ENCODE data around the gene PROKR2. TPM values are rescaled to one million over a fixed set of nuclear protein-coding genes. Genes with fewer than 3 reads are reported as not detected.

Gene PROKR2
- total RNA-seq, 1 donor from 2014 or later: not detected

DNA sequence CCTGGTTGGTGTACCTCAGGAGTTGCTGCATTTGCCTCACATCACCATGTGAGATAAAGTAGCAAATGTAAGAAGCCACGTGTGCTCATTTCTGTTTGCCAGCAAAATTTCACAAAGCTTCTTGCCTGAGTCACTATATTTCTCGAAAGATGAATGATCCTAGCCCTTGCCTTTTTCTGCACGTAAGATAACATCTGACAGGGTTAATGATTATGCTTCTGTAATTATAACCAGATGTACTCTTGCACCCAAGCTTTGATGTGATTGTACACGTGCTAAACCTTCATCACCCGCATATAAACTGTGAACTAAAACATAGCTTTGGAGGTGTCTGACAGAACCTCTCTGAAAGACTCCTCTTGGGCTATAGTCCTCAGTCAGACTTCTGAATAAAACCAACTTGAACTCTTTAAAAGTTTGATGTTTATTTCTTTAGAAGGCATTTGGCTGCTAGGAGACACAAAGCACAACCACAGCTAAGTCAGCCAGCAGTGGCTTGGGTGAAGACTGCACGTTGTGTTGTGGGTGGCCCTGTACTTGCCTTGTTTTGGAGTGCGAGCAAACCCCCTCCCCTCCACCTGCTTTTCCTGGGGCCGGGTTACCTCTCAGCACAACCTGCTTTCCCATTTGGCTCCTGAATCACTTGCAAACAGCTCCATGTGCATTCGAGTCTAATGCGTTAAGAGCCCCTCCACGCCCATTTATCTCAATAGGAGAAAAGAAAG lies 19.3 kb downstream of the PROKR2 start:
- DNase-seq (ENCODE audit: extremely low spot score, unreplicated experiment): no peak
- H3K4me3 Mint-ChIP-seq (ENCODE audit: unreplicated experiment): no peak overlapping the region

GRCh38 chr20:5290596-5290995 lies 26.2 kb downstream of the PROKR2 start:
- H3K4me3 Mint-ChIP-seq (ENCODE audit: unreplicated experiment): no peak overlapping the region
- no peaks in the 10 kb centered on the region for H3K4me1 Mint-ChIP-seq (ENCODE audit: unreplicated experiment)
- peaks cover 9% of the 10 kb centered on the region for H3K9me3 Mint-ChIP-seq (ENCODE audit: unreplicated experiment)
- no peak for DNase-seq (ENCODE audit: extremely low spot score, unreplicated experiment)
- H3K27me3 Mint-ChIP-seq (ENCODE audit: unreplicated experiment): no peaks in the 10 kb centered on the region
- TF ChIP-seq CTCF (IDR thresholded peaks at IDR 0.05): no peak
- no peak overlapping the region for H3K27ac Mint-ChIP-seq (ENCODE audit: unreplicated experiment)
- H3K36me3 Mint-ChIP-seq (ENCODE audit: unreplicated experiment): no peaks in the 10 kb centered on the region

More for the DNA sequence above, 19.3 kb downstream of the PROKR2 start:
- TF ChIP-seq CTCF (IDR thresholded peaks at IDR 0.05): no peak
- H3K27ac Mint-ChIP-seq (ENCODE audit: unreplicated experiment): no peak overlapping the region
- H3K9me3 Mint-ChIP-seq (ENCODE audit: unreplicated experiment): no peaks in the 10 kb centered on the region
- no peaks in the 10 kb centered on the region for H3K27me3 Mint-ChIP-seq (ENCODE audit: unreplicated experiment)
- H3K36me3 Mint-ChIP-seq (ENCODE audit: unreplicated experiment): no peaks in the 10 kb centered on the region
- H3K4me1 Mint-ChIP-seq (ENCODE audit: unreplicated experiment): no peaks in the 10 kb centered on the region

GRCh38 chr20:5282561-5282960 lies 34.2 kb downstream of the PROKR2 start:
- H3K27me3 Mint-ChIP-seq (ENCODE audit: unreplicated experiment): peaks cover 6% of the 10 kb centered on the region
- no peaks in the 10 kb centered on the region for H3K4me1 Mint-ChIP-seq (ENCODE audit: unreplicated experiment)
- H3K27ac Mint-ChIP-seq (ENCODE audit: unreplicated experiment): no peak overlapping the region
- H3K9me3 Mint-ChIP-seq (ENCODE audit: unreplicated experiment): peaks cover 9% of the 10 kb centered on the region
- H3K36me3 Mint-ChIP-seq (ENCODE audit: unreplicated experiment): no peaks in the 10 kb centered on the region
- TF ChIP-seq CTCF (IDR thresholded peaks at IDR 0.05): no peak
- no peak for DNase-seq (ENCODE audit: extremely low spot score, unreplicated experiment)
- H3K4me3 Mint-ChIP-seq (ENCODE audit: unreplicated experiment): no peak overlapping the region

DNA sequence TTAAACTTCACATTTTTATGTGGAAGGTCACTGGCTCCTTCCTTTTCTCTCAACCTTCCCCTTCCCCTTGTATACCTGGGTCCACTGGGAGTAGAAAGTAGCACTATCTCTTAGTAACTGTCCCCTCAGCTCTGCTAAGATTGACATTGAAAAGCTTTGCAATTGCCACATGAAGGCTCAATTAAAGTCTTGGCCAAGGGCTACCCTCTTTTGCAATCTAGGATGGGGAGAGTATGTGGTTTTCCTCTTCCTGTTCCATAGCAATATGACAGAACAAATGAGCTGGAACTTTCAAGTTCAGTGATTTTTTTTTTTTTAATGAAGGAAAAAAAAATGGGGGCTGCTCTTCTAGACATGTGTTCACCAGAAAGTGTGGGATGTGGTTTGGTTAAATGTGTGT lies 37.1 kb downstream of the PROKR2 start:
- no peaks in the 10 kb centered on the region for H3K9me3 Mint-ChIP-seq (ENCODE audit: unreplicated experiment)
- H3K36me3 Mint-ChIP-seq (ENCODE audit: unreplicated experiment): no peaks in the 10 kb centered on the region
- no peak for DNase-seq (ENCODE audit: extremely low spot score, unreplicated experiment)
- no peak overlapping the region for H3K27ac Mint-ChIP-seq (ENCODE audit: unreplicated experiment)
- H3K4me1 Mint-ChIP-seq (ENCODE audit: unreplicated experiment): no peaks in the 10 kb centered on the region
- no peak overlapping the region for H3K4me3 Mint-ChIP-seq (ENCODE audit: unreplicated experiment)
- no peak for TF ChIP-seq CTCF (IDR thresholded peaks at IDR 0.05)
- H3K27me3 Mint-ChIP-seq (ENCODE audit: unreplicated experiment): peaks cover 6% of the 10 kb centered on the region

DNA sequence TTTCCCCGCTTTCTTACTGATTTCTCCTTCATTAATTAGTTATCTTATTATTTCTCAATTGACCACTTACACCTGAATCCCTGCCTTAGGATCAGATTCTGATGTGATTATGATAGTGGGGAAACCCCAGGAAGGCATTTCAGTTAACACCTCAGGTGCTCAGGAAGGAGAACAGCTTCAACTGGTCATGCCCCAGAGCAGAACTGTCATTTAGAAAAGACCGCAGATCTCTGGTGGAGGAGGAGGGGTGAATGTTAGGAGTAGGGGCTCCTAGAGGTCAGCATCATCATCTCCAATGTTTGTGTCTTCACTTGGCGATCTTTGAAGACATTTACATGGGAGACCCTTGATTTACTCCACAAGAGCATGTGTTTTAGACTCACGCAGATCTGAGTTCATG lies 44.5 kb downstream of the PROKR2 start:
- no peak for TF ChIP-seq CTCF (IDR thresholded peaks at IDR 0.05)
- Mint-ChIP-seq H3K4me1 (ENCODE audit: unreplicated experiment) (no peaks in the 10 kb centered on the region), H3K9me3 (ENCODE audit: unreplicated experiment) (no peaks in the 10 kb centered on the region), H3K27me3 (ENCODE audit: unreplicated experiment) (no peaks in the 10 kb centered on the region), H3K27ac (ENCODE audit: unreplicated experiment) (no peak overlapping the region), H3K36me3 (ENCODE audit: unreplicated experiment) (no peaks in the 10 kb centered on the region), H3K4me3 (ENCODE audit: unreplicated experiment) (no peak overlapping the region)
- no peak for DNase-seq (ENCODE audit: extremely low spot score, unreplicated experiment)
